C4-2B (cell line): ENCODE results near the gene TSSC4.

Experiments used
- ZFX ChIP-seq: fragments of 450-650 bp; IDR thresholded peaks from 2 replicates; pipeline ENCODE4 v1.6.1; 2017
- TF ChIP-seq, protein P1 (sequence below): fragments of 450-650 bp; conservative IDR thresholded peaks from 2 replicates; pipeline ENCODE4 v1.5.1; 2017; ENCODE audit warnings: mild to moderate bottlenecking

DNA sequence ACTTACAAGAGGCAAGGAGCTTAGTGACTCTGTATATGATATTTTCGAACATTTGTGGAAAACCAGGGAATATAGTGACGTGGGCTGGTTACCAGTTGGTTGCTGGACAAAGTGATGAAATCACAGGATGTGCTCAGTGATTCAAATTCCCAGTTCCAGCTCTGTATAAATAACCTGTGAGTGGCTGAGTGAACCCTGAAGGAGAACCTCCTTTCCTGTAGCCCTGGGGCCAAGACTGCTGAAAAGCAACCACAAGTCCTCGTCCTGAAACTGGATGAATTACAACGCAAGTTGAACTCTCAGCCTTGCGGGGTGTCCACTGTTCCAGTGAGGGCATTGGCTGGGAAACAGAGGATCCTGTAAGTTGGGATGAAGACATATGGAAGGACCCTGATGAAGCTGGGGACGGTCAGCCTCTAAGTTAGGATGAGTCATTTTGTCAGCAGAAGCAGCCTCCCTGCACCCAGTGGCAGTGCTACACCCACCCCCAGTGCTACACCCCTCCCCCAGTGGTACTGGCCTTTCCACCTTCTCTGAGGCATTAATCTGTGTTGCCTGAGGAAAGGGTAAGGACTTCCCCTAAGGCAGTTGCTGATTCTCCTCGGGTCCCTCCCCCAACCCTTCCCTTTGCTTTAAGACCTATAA, 45.4 kb upstream of the TSSC4 start:
- TF ChIP-seq, protein P1, sequence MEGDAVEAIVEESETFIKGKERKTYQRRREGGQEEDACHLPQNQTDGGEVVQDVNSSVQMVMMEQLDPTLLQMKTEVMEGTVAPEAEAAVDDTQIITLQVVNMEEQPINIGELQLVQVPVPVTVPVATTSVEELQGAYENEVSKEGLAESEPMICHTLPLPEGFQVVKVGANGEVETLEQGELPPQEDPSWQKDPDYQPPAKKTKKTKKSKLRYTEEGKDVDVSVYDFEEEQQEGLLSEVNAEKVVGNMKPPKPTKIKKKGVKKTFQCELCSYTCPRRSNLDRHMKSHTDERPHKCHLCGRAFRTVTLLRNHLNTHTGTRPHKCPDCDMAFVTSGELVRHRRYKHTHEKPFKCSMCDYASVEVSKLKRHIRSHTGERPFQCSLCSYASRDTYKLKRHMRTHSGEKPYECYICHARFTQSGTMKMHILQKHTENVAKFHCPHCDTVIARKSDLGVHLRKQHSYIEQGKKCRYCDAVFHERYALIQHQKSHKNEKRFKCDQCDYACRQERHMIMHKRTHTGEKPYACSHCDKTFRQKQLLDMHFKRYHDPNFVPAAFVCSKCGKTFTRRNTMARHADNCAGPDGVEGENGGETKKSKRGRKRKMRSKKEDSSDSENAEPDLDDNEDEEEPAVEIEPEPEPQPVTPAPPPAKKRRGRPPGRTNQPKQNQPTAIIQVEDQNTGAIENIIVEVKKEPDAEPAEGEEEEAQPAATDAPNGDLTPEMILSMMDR, result no peak
- TF ChIP-seq ZFX, result no peak
